ENCODE measurements around the gene CENPO.

The CENPO gene

GRCh38 chr2:24856791-24857211, 63.6 kb downstream of the CENPO start:
- Mint-ChIP-seq H3K9me3 (no peaks in the 10 kb centered on the region), H3K4me3 (no peak overlapping the region), H3K4me1 (ENCODE audit: low read depth in 2 of 2) (peaks cover 0 to 4% of the 10 kb centered on the region in 2 donors), H3K27me3 (no peaks in the 10 kb centered on the region), H3K36me3 (ENCODE audit: insufficient read depth) (peaks cover 5% of the 10 kb centered on the region), H3K27ac (no peak overlapping the region)
- DNase-seq (no peak), ATAC-seq (replicated peaks) (no peak)

DNA sequence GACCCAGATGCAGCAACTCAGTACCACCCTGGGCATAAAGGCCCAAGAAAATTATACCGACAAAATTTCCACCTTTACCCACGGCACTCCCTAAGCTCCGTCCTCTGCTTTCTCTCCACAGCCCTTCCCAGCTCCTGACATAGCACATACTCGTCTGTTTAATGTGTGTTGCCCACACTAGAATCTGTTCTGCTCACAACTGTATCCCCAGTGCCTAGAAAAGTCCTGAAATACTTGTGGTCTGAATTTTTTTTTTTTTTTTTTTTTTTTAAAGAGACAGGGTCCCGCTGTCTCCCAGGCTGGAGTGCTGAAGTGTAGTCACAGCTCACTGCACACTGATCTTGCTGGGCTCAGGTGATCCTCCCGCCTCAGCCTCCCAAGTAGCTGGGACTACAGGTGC, 64.5 kb downstream of the CENPO start:
- peak overlapping the region in 1 of 2 donors; percentile 33 for H3K27ac Mint-ChIP-seq

GRCh38 chr2:24858996-24859395, 65.8 kb downstream of the CENPO start:
- Mint-ChIP-seq H3K9me3 (no peaks in the 10 kb centered on the region), H3K36me3 (ENCODE audit: insufficient read depth) (peaks cover 5% of the 10 kb centered on the region), H3K27ac (no peak overlapping the region), H3K4me1 (ENCODE audit: low read depth in 2 of 2) (peaks cover 0 to 4% of the 10 kb centered on the region in 2 donors), H3K27me3 (no peaks in the 10 kb centered on the region), H3K4me3 (no peak overlapping the region)
- ATAC-seq (replicated peaks) (no peak), DNase-seq (no peak)

More for the DNA sequence above, 64.5 kb downstream of the CENPO start:
- no peaks in the 10 kb centered on the region for H3K9me3 Mint-ChIP-seq
- peaks cover 0 to 4% of the 10 kb centered on the region in 2 donors for H3K4me1 Mint-ChIP-seq (ENCODE audit: low read depth in 2 of 2)
- H3K36me3 Mint-ChIP-seq (ENCODE audit: insufficient read depth), result peaks cover 5% of the 10 kb centered on the region
- no peak for DNase-seq
- no peak overlapping the region for H3K4me3 Mint-ChIP-seq
- H3K27me3 Mint-ChIP-seq, result no peaks in the 10 kb centered on the region
- no peak for ATAC-seq (replicated peaks)

DNA sequence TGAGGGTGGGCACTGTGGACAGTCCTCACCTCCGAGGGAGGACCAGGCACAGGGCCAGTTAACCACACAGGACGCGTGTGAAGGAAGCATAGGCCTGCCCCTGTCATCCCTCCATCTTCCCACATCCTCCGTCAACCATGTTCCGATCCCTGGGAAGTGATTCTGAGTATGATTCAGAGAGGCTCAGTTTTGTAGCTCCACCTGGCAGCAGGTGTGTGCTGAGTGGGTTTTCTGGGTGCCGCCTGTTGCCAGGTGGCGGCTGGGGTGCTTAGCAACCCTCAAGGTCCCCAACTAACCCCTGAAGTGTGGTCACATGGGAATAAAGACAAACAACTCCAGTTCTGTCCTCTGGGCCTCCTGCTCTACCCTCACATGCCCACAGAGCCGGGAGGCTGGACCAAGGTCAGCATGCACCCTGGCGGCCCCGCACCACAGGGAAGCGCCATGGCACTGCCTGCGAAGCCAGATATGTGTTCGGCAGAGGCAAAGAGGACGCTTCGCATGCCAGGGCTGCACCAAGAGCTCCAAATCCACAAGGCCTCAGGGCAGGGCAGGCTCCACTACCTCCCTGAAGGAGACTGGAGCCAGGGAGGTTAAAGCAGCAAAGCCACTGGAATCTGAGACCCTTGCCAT, 66.9 kb downstream of the CENPO start:
- no peak overlapping the region for H3K4me3 Mint-ChIP-seq
- DNase-seq (no peak), ATAC-seq (replicated peaks) (no peak)

DNA sequence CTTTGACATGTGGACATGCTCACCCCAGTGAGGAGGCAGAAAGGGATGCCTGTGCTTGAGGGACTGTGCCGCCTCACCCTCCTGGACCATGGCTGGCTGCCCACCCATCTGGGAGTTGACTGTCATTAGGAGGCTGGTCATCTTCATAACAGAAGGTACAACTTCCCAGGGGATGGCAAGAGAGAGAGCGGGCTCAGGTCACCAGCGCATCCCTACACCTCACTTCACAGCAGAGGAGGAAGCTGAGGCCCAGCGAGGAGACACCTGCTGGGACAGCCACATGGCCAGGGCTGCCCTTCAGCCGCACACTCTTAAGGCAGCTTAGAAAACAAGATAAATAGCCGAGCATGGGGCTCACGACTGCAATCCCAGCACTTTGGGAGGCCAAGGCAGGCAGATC, 67.4 kb downstream of the CENPO start:
- no peak for ATAC-seq (replicated peaks)
- DNase-seq, result no peak
- Mint-ChIP-seq H3K27me3 (no peaks in the 10 kb centered on the region), H3K4me1 (ENCODE audit: low read depth in 2 of 2) (peaks cover 0 to 4% of the 10 kb centered on the region in 2 donors), H3K9me3 (no peaks in the 10 kb centered on the region), H3K36me3 (ENCODE audit: insufficient read depth) (peaks cover 5% of the 10 kb centered on the region), H3K27ac (no peak overlapping the region), H3K4me3 (no peak overlapping the region)

More for the DNA sequence above, 66.9 kb downstream of the CENPO start:
- no peaks in the 10 kb centered on the region for H3K27me3 Mint-ChIP-seq
- peaks cover 0 to 4% of the 10 kb centered on the region in 2 donors for H3K4me1 Mint-ChIP-seq (ENCODE audit: low read depth in 2 of 2)
- no peak overlapping the region for H3K27ac Mint-ChIP-seq
- no peaks in the 10 kb centered on the region for H3K9me3 Mint-ChIP-seq
- peaks cover 5% of the 10 kb centered on the region for H3K36me3 Mint-ChIP-seq (ENCODE audit: insufficient read depth)

DNA sequence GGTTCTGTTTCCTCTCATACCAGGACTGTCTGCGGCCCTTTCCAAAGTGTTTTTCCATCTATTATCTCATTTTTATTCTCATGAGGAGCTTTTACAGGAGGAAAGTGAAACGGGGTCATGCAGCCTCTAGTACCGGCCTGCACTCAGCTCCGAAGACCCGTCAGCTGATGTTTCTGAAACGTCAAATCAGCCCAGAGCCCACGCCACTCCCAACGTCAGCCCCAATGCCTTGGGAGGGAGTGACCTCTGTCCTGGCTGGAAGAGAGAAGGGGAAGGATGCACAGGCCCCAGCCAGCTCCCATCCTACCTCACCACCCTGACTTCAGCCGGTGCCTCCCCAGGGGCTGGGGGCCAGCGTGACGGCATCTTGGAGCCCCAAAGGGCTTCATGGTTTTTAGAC, 68.3 kb downstream of the CENPO start:
- Mint-ChIP-seq H3K36me3 (ENCODE audit: insufficient read depth) (peaks cover 5% of the 10 kb centered on the region), H3K9me3 (no peaks in the 10 kb centered on the region), H3K27ac (no peak overlapping the region), H3K4me1 (ENCODE audit: low read depth in 2 of 2) (peaks cover 0 to 4% of the 10 kb centered on the region in 2 donors), H3K27me3 (no peaks in the 10 kb centered on the region), H3K4me3 (no peak overlapping the region)
- DNase-seq (no peak), ATAC-seq (replicated peaks) (no peak)

DNA sequence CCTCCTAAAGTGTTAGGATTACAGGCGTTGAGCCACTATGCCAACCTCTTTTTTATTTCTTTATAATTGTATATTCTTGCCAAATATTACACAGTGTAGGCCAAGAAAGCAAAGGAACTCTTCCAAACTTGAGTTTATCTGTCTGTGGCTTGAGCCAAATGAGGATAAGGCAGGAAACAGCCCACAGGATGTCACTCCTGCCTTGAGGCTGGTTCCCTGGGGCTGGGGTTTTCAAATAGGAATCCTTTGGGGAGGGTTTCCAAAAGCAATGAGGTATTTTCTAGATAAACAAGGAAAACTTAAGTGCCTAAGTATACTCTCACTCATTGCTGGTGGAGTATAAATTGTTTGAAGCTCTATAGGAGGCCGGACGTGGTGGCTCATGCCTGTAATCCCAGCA, 70.4 kb downstream of the CENPO start:
- Mint-ChIP-seq H3K4me3 (no peak overlapping the region), H3K27me3 (no peaks in the 10 kb centered on the region), H3K36me3 (ENCODE audit: insufficient read depth) (no peaks in the 10 kb centered on the region), H3K4me1 (ENCODE audit: low read depth in 2 of 2) (peaks cover 0 to 3% of the 10 kb centered on the region in 2 donors), H3K27ac (no peak overlapping the region), H3K9me3 (no peaks in the 10 kb centered on the region)
- DNase-seq (no peak), ATAC-seq (replicated peaks) (no peak)

GRCh38 chr2:24866946-24867345, 73.7 kb downstream of the CENPO start:
- Mint-ChIP-seq H3K36me3 (ENCODE audit: insufficient read depth) (no peaks in the 10 kb centered on the region), H3K27me3 (no peaks in the 10 kb centered on the region), H3K4me1 (ENCODE audit: low read depth in 2 of 2) (peaks cover 0 to 2% of the 10 kb centered on the region in 2 donors), H3K4me3 (no peak overlapping the region), H3K9me3 (no peaks in the 10 kb centered on the region), H3K27ac (no peak overlapping the region)
- no peak for DNase-seq
- ATAC-seq (replicated peaks), result no peak

DNA sequence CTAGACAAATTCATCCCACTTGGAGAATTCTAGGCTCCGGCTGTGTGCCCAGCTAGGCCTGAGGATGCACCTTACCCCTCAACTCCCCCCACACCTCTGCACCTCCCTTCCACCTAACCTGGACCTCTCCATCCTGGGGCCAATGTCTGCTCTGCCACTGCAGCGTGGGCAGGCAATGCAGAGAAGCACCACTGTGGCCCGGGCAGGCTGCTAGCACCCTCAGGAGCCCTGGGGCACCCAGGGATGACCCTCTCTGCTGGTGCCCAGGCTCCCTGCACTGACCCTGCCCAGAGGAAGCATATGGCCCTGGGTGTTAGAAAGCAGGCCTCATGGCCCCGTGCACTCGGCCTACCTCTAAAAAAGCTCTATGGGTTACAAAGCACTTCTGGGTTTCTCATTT, 77.2 kb downstream of the CENPO start:
- Mint-ChIP-seq H3K9me3 (no peaks in the 10 kb centered on the region), H3K27ac (no peak overlapping the region), H3K4me3 (no peak overlapping the region), H3K4me1 (ENCODE audit: low read depth in 2 of 2) (peaks cover 0 to 2% of the 10 kb centered on the region in 2 donors), H3K27me3 (no peaks in the 10 kb centered on the region), H3K36me3 (ENCODE audit: insufficient read depth) (peaks cover 3% of the 10 kb centered on the region)
- DNase-seq, result no peak
- no peak for ATAC-seq (replicated peaks)

DNA sequence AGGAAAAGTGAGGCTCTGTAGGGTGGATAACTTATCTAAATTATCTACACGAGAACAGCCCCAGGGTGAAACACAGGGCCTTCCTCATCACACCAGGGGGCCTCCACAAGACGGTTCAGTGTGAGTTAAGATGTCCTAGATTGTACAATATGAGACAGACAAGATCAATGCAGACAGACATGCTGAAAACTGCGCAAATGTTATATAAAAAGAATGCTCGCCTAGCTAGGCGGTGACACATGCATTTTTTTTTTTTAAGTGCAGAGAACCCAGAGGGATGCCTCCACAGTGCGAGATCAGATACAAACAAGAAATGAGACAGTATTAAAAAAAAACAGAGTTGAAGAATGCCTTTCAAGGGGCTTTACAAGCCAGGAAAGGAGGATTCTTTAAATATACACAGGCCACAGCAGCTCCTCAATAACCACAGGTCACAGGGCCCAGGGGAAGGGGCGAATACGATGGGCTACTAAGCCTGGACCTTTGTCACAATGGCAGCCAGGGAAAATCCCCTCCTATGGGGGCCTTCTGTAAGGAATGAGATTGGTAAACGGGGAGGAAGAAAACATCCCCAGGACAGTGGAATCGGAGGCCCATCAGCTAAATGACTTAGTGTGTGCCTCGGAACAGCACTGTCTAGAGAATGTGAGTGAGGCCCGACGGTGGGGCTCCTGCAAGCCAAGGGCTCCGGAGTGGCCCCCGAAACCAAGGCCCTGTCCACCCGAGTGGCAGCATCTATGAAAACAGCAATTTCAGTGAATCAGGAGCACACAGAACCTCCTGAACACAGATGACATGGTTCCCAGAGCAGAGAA, 77.9 kb downstream of the CENPO start:
- Mint-ChIP-seq H3K27me3 (no peaks in the 10 kb centered on the region), H3K4me1 (ENCODE audit: low read depth in 2 of 2) (peaks cover 0 to 2% of the 10 kb centered on the region in 2 donors), H3K36me3 (ENCODE audit: insufficient read depth) (peaks cover 3% of the 10 kb centered on the region), H3K27ac (no peak overlapping the region), H3K9me3 (no peaks in the 10 kb centered on the region), H3K4me3 (no peak overlapping the region)
- DNase-seq, result no peak
- ATAC-seq (replicated peaks), result no peak

GRCh38 chr2:24871852-24872333, 78.7 kb downstream of the CENPO start:
- Mint-ChIP-seq H3K9me3 (no peaks in the 10 kb centered on the region), H3K27me3 (no peaks in the 10 kb centered on the region), H3K27ac (no peak overlapping the region), H3K4me3 (no peak overlapping the region), H3K4me1 (ENCODE audit: low read depth in 2 of 2) (peaks cover 0 to 3% of the 10 kb centered on the region in 2 donors), H3K36me3 (ENCODE audit: insufficient read depth) (peaks cover 3% of the 10 kb centered on the region)
- ATAC-seq (replicated peaks) (no peak), DNase-seq (no peak)

All from effector memory CD8-positive, alpha-beta T cell (primary cell).